ENCODE results near the gene SEMA3A. TPM values are rescaled to one million over a fixed set of nuclear protein-coding genes. Genes with fewer than 3 reads are reported as not detected.

The SEMA3A gene
- total RNA-seq, 1 experiment from 2014 or later = 6.3 TPM

GRCh38 chr7:83908526-83908925 is 286.1 kb downstream of the SEMA3A start:
- ChIA-PET POLR2A (ENCODE audit: unreplicated experiment) (no interaction called here), CTCF (no interaction called here)
- Histone ChIP-seq H3K4me2 (no peak overlapping the region), H2AFZ (no peak overlapping the region), H4K20me1 (ENCODE audit: insufficient read depth) (no peaks in the 10 kb centered on the region), H3K4me1 (replicated peaks; ENCODE audit: insufficient read depth) (no peaks in the 10 kb centered on the region), H3K9me2 (ENCODE audit: insufficient read depth) (no peaks in the 10 kb centered on the region), H3F3A (ENCODE audit: insufficient read depth, low read depth) (no peaks in the 10 kb centered on the region), H3K27me3 (ENCODE audit: insufficient read depth, low read depth) (no peaks in the 10 kb centered on the region), H3K9me3 (ENCODE audit: insufficient read depth, low read depth) (no peaks in the 10 kb centered on the region), H3K36me3 (ENCODE audit: low read depth) (no peaks in the 10 kb centered on the region), H3K4me3 (no peak overlapping the region), H3K79me2 (ENCODE audit: low read depth) (no peaks in the 10 kb centered on the region), H3K27ac (no peak overlapping the region)
- DNase-seq = no peak
- TF ChIP-seq EZH2 (IDR thresholded peaks at IDR 0.05; ENCODE audit: low read depth) (no peak), CTCF (conservative IDR thresholded peaks at IDR 0.05) (no peak)
- intact Hi-C loops (cut with micrococcal nuclease; ENCODE audit: unreplicated experiment) = no loop called here
- no TSS peak for BruUV-seq (replicated peaks)

Data from PC-9 (cell line).